HG03045 (cell line): Measurements from ENCODE around the gene VCAN.
"Not testable (repeated sequence)": the region's sequence is repeated elsewhere in the genome, so short reads cannot be mapped to it uniquely, and the experiment has no call there.

Experiments
- ATAC-seq: cut with Tn5 transposase; IDR thresholded peaks from one replicate; pipeline ENCODE4 v1.9.1; 2021; ENCODE audit warnings: mild to moderate bottlenecking, moderate library complexity; ENCODE audit not compliant: unreplicated experiment

The VCAN gene

GRCh38 chr5:83471405-83472212, at the start of gene VCAN:
VCAN (plus strand) TSS chr5:83471744; CDS start chr5:83483519, 11,775 bp downstream.
- ATAC-seq: no peak

DNA sequence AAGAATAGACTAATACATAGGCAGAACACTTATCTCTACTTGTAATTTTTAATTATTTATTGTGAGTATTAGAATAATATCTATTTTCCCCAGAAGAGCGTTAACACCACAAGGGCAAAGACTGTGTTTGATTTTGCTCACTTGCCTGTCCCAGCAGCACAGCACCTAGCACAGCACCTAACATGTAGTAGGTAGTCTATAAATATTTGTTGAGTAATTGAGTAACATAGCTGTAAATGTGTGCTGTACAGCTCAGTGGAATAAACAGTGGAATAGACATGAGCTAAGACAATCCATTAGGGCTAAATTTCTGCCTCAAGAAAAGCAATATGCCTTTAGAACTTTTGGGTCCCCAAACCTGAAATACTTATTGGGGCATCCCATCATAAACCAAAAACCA, 49.3 kb upstream of the VCAN start:
- ATAC-seq: no peak

GRCh38 chr5:83426855-83427254, 44.7 kb upstream of the VCAN start:
- no peak for ATAC-seq

DNA sequence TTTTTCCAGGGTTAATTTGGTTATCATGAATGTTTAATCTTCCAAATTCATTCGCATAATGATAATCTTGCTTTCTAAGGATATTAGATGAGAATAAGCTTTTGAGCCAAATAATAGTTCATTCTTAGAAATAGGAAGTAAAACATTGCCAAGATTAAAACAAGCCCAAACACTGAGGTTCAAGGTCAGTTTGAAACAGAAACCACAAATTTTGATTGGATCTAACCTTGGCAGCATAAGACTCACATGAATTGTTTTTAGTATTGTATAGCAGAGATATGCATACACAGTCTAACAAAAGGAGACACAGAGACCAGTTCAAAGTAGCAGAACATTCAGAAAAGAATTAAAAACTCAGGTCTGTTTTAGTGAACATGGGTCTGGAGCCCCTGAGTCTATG, 43.4 kb upstream of the VCAN start:
- ATAC-seq: no peak

- no peak for ATAC-seq
These were observed 42.7 kb upstream of the VCAN start for GRCh38 chr5:83428890-83429289.

- ATAC-seq: peak; percentile 83
These were observed 41.2 kb upstream of the VCAN start for GRCh38 chr5:83430130-83431010.

DNA sequence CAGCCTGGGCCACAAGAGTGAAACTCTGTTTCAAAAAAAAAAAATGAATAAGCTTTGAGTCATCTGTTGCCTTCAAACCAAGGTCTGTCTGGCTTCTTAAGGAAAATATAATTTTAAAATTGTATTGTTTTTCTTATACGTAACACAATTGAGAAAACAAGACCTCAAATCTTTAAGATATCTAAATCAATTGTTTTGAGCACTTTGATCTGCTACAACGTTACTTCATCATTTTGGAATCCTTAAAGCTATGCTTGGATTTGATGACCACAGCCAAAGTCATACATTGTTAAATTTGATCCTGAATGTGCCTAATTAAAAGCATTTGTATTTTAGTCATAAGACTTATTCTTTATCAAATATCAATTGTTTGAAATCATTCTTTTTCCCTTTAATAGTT, 37.7 kb upstream of the VCAN start:
- ATAC-seq: no peak

DNA sequence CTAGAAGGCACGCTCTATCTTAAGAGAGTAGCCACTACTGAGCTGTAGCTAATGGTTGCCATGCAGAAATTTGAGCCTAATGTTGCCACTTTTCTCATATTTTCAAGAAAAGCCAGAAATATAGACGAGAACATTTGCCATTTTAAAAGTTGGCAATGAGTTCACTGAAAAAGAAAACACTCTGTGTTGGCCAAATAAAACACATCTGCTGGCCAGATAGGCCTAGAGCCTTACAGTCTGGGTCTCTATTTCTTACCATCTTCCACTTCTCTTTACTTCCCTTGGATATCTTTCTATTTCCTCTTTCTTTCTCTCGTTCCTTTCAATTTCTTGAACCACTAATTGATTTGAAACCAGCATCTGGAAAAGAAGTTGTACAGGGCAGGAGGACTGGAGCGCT, 36.6 kb upstream of the VCAN start:
- no peak for ATAC-seq

DNA sequence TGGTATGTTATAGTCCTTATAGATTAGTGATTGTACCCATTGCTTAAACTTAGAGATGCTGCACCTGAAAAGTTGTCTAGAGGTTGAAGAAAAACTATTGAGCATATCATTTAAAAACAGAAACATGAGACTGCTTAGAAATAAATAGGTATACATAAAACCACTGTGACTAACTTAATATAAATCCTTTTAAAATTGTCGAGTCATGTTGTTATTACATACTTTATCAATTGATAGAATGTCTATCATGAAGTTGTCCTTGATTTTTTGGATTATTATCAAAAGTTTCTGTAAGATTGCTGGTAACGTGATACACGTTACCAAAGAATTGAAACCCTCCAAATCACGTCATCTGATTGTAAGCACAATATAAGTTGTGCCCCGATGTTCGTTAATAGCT, 35.3 kb upstream of the VCAN start:
- no peak for ATAC-seq

DNA sequence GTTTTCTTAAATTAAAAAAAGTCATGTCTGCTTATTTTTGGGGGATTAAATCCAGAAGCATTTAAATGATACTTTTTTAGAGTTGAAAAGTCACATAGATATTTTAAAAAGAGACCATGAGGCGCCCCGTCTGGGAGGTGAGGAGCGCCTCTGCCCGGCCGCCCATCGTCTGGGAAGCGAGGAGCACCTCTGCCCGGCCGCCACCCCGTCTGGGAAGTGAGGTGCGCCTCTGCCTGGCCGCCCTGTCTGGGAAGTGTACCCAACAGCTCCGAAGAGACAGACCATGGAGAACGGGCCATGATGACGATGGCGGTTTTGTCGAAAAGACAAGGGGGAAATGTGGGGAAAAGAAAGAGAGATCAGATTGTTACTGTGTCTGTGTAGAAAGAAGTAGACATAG, 33.8 kb upstream of the VCAN start:
- ATAC-seq: not testable (repeated sequence)

DNA sequence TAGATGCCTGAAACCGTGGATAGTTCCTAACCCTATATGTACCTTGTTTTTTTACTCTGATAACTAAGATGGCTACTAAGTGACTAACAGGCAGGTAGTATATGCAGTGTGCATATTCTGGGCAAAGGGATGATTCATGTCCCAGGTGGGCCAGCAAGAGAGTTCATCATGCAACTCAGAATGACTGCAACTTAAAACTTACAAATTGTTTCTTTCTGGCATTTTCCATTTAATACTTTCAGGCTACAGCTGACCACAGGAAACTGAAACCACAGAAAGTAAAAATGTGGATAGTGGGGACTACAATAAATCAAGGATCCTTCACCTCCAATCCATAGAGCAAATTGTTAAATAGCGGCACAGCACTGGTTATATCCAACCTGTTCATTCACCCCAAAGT, 30.7 kb upstream of the VCAN start:
- no peak for ATAC-seq

DNA sequence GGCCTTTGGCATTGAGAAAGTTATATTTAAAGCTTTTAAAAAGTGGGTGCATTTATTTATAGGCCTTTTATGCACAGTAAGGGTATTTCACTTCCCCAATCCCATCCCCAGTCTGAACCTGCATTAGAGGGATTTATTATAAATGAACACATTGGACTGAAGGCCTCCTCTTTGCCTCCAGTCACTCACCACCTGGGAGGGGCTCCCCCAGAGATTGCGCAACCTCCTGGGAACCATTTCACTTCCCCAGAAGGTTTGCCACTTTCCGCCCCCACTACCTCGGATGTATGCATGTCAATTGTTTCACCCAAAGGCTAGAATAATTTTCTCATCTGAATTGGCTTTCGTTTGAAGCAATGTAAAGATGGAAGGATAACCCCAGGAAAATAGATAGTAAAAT, 29.8 kb upstream of the VCAN start:
- ATAC-seq: no peak

DNA sequence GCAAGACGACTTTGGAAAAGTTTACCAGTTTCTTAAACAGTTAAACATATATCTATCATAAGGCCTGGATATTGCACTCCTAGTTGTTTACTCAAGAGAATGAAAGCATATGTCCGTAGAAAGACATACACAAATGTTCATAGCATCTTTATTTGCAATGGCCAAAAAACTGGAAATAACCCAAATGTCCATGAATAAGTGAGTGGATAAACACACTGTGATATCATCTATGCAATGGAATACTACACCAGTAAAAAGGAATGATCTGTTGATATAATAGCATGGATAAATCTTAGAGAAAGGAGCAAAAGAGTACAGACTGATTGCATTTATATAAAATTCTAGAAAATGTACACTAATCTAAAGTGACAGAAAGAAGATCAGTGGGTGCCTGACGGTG, 28.0 kb upstream of the VCAN start:
- ATAC-seq: no peak

GRCh38 chr5:83444445-83444844, 27.1 kb upstream of the VCAN start:
- ATAC-seq: no peak

- ATAC-seq: no peak
These were observed 25.1 kb upstream of the VCAN start for GRCh38 chr5:83446253-83446947.

- ATAC-seq: no peak
These were observed 24.0 kb upstream of the VCAN start for GRCh38 chr5:83447533-83447932.

DNA sequence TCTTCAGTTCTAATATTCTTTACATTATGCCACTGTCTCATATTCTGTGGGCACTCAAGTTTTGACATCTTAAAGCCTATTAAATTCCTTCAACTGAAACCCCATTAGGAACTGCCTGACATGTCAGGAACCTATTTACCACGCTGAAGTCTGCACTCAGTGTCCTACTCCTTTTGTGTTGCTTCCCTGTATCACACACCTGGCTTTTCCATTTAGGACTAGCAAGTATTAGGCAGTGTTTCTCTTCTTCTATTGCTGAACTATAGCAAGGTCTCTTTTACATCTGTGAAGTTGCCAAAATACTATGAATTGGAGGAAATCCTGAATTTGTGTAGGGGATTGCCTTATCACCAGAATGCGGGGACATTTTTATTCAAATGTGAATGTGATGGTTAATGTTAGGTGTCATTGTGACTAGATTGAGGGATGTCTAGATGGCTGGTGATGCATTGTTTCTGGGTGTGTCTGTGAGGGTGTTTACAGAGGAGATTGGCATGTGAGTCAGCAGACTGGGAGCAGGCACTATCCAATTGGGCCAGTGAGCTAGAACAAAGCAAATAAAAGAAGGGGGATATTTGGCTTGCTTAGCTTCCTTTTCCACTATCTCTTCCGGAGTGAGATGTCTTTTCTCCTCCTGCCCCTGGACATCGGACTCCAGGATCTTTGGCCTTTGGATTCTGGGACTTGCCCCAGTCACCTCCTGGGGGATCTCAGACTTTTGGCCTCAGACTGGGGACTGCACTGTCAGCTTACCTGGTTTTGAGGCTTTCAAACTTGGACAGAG, 21.2 kb upstream of the VCAN start:
- no peak for ATAC-seq

GRCh38 chr5:83450967-83451248, 20.6 kb upstream of the VCAN start:
- ATAC-seq: no peak

GRCh38 chr5:83451955-83452354, 19.6 kb upstream of the VCAN start:
- ATAC-seq: no peak

DNA sequence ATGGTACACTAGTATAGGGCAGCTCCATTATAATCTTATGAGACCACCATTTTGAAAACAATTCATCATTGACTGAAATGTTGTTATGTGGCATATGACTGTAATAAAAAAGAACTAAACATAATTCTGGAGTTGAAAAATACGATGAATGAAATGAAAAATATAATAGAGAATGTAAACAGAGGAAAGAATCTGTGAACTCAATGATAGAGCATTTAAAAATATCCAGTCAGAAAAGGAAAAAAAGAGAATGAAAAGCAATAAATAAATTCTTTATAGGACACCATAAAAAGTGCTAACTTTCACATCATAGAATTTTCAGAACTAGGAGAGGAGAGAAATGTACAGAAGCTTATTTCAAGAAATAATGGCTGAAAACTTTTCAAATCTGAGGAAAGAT, 17.6 kb upstream of the VCAN start:
- no peak for ATAC-seq

- no peak for ATAC-seq
These were observed 7.3 kb upstream of the VCAN start for GRCh38 chr5:83464261-83464660.
